Smooth muscle cell (in vitro differentiated cells): ENCODE data around the gene OPN1MW2. TPM values are rescaled to one million over a fixed set of nuclear protein-coding genes. Genes with fewer than 3 reads are reported as not detected.
"Not testable (repeated sequence)": the region's sequence is repeated elsewhere in the genome, so short reads cannot be mapped to it uniquely, and the experiment has no call there.

Experiments
- DNase-seq: peaks from one replicate; lab custom pipeline; 2025; ENCODE audit not compliant: unreplicated experiment; lab: John Stamatoyannopoulos, UW
- H2AFZ ChIP-seq: fragments of 200-600 bp; sonication (generic); 2 replicates; pipeline ENCODE4 v1.6.0; 2016; ENCODE audit warnings: antibody characterized with exemption, low read depth, mild to moderate bottlenecking
- H3F3A ChIP-seq: fragments of 200-600 bp; sonication (generic); 2 replicates; pipeline ENCODE4 v1.6.0; 2017; ENCODE audit warnings: antibody characterized with exemption, low read depth
- H3K27ac ChIP-seq: fragments of 200-600 bp; sonication (generic); 2 replicates; pipeline ENCODE4 v1.5.1; 2016; ENCODE audit warnings: low read depth, mild to moderate bottlenecking
- H3K27me3 ChIP-seq: fragments of 200-600 bp; sonication (generic); 2 replicates; pipeline ENCODE4 v1.6.1; 2016; ENCODE audit warnings: low read depth, mild to moderate bottlenecking
- H3K36me3 ChIP-seq: fragments of 200-600 bp; sonication (generic); 2 replicates; pipeline ENCODE4 v1.5.1; 2016; ENCODE audit warnings: low read depth
- H3K4me1 ChIP-seq: fragments of 200-600 bp; sonication (generic); 2 replicates; pipeline ENCODE4 v1.5.1; 2016; ENCODE audit warnings: low read depth
- H3K4me2 ChIP-seq: fragments of 200-600 bp; sonication (generic); 2 replicates; pipeline ENCODE4 v1.6.0; 2016; ENCODE audit warnings: mild to moderate bottlenecking
- H3K4me3 ChIP-seq: fragments of 200-600 bp; sonication (generic); 2 replicates; pipeline ENCODE4 v1.5.1; 2016; ENCODE audit warnings: mild to moderate bottlenecking
- H3K79me2 ChIP-seq: fragments of 200-600 bp; sonication (generic); 2 replicates; pipeline ENCODE4 v1.6.0; 2016; ENCODE audit warnings: low read depth, mild to moderate bottlenecking
- H3K9ac ChIP-seq: fragments of 200-600 bp; sonication (generic); 2 replicates; pipeline ENCODE4 v1.6.0; 2016; ENCODE audit warnings: low read depth
- H3K9me3 ChIP-seq: fragments of 200-600 bp; sonication (generic); replicated peaks from 2 replicates; pipeline ENCODE4 v1.5.1; 2016; ENCODE audit warnings: low read depth
- H4K20me1 ChIP-seq: fragments of 200-600 bp; sonication (generic); 2 replicates; pipeline ENCODE4 v1.6.0; 2016; ENCODE audit warnings: low read depth
- WGBS: methylation state at CpG from one replicate; pipeline ENCODE4 v1.1.7; 2016; ENCODE audit warnings: low lambda C conversion rate; 5-methylcytosine and 5-hydroxymethylcytosine counted together
- polyA plus RNA-seq: library from polyadenylated mRNA; unstranded; fragments of >200 nt; fragmentation: Nextera tagmentation; extraction: Ambion mirVana; gene quantifications from 2 replicates; pipeline ENCODE4 v1.2.1, GENCODE V29; 2016
- total RNA-seq: library from RNA; depleted of rRNA; stranded (reverse); fragments of >200 nt; gene quantifications from 2 replicates; pipeline ENCODE4 v1.2.3, GENCODE V29; 2014

Gene OPN1MW2
- total RNA-seq (not detected in 2 replicates), polyA plus RNA-seq (not detected in 2 replicates)

GRCh38 chrX:154219456-154219855 lies at the start of gene OPN1MW2:
Gene OPN1MW2 (plus strand): TSS chrX:154219756. CDS start chrX:154219816, 60 bp downstream.
- DNase-seq, H2AFZ ChIP-seq: not testable (repeated sequence)

GRCh38 chrX:154172535-154172943 lies 47.0 kb upstream of the OPN1MW2 start:
- not testable (repeated sequence) for H3K9ac ChIP-seq, H3F3A ChIP-seq, H3K4me1 ChIP-seq, H3K79me2 ChIP-seq, H3K27ac ChIP-seq, H3K9me3 ChIP-seq, H3K4me2 ChIP-seq, H2AFZ ChIP-seq, H3K36me3 ChIP-seq, DNase-seq, H4K20me1 ChIP-seq, H3K4me3 ChIP-seq, H3K27me3 ChIP-seq
- no CpG with 5 or more reads among the region's 11 CpGs for WGBS

More at GRCh38 chrX:154219456-154219855, at the start of gene OPN1MW2:
- H3K4me2 ChIP-seq, H3K9ac ChIP-seq, H3K27me3 ChIP-seq, H3F3A ChIP-seq, H3K9me3 ChIP-seq, H4K20me1 ChIP-seq, H3K4me3 ChIP-seq, H3K79me2 ChIP-seq, H3K4me1 ChIP-seq, H3K27ac ChIP-seq, H3K36me3 ChIP-seq: not testable (repeated sequence)
- WGBS: no CpG with 5 or more reads among the region's 16 CpGs

GRCh38 chrX:154174356-154174755 lies 45.2 kb upstream of the OPN1MW2 start:
- not testable (repeated sequence) for H3F3A ChIP-seq, H4K20me1 ChIP-seq, H3K27me3 ChIP-seq, H3K4me1 ChIP-seq, DNase-seq, H3K79me2 ChIP-seq, H3K9ac ChIP-seq, H3K9me3 ChIP-seq, H2AFZ ChIP-seq, H3K27ac ChIP-seq, H3K4me2 ChIP-seq, H3K4me3 ChIP-seq, H3K36me3 ChIP-seq
- WGBS: no CpG with 5 or more reads among the region's 10 CpGs

GRCh38 chrX:154182296-154182695 lies 37.3 kb upstream of the OPN1MW2 start, which contains the start of gene OPN1MW:
Gene OPN1MW (plus strand): TSS chrX:154182596. CDS start chrX:154182678, 82 bp downstream.
- H3K9me3 ChIP-seq, H3K4me3 ChIP-seq, H3K27me3 ChIP-seq, H3K79me2 ChIP-seq, H3K27ac ChIP-seq, H2AFZ ChIP-seq, H3K9ac ChIP-seq, H3K4me1 ChIP-seq, H3F3A ChIP-seq, H4K20me1 ChIP-seq, DNase-seq, H3K4me2 ChIP-seq, H3K36me3 ChIP-seq: not testable (repeated sequence)
- WGBS: no CpG with 5 or more reads among the region's 14 CpGs

- not testable (repeated sequence) for H3K4me3 ChIP-seq, DNase-seq, H3K36me3 ChIP-seq, H2AFZ ChIP-seq, H3K27me3 ChIP-seq, H3K79me2 ChIP-seq, H3K27ac ChIP-seq, H3K9me3 ChIP-seq, H3K4me2 ChIP-seq, H3F3A ChIP-seq, H3K4me1 ChIP-seq, H3K9ac ChIP-seq, H4K20me1 ChIP-seq
- WGBS: no CpG with 5 or more reads among the region's 8 CpGs
Measured at GRCh38 chrX:154183794-154184193, 35.8 kb upstream of the OPN1MW2 start.

GRCh38 chrX:154192846-154193245 lies 26.7 kb upstream of the OPN1MW2 start:
- not testable (repeated sequence) for H3K4me2 ChIP-seq, H3K36me3 ChIP-seq, DNase-seq, H2AFZ ChIP-seq, H3K27me3 ChIP-seq, H3K79me2 ChIP-seq, H4K20me1 ChIP-seq, H3K4me1 ChIP-seq, H3K27ac ChIP-seq, H3F3A ChIP-seq, H3K4me3 ChIP-seq, H3K9ac ChIP-seq, H3K9me3 ChIP-seq
- no CpG with 5 or more reads among the region's 8 CpGs for WGBS

- not testable (repeated sequence) for H2AFZ ChIP-seq, H3K27me3 ChIP-seq, H3K36me3 ChIP-seq, H3K9me3 ChIP-seq, H3K4me1 ChIP-seq, H4K20me1 ChIP-seq, H3K4me3 ChIP-seq, DNase-seq, H3K79me2 ChIP-seq, H3F3A ChIP-seq, H3K4me2 ChIP-seq, H3K27ac ChIP-seq, H3K9ac ChIP-seq
- no CpG with 5 or more reads among the region's 2 CpGs for WGBS
Measured at GRCh38 chrX:154194316-154194715, 25.2 kb upstream of the OPN1MW2 start.

GRCh38 chrX:154196466-154196865 lies 23.1 kb upstream of the OPN1MW2 start:
- H3K4me3 ChIP-seq, H3F3A ChIP-seq, H3K9me3 ChIP-seq, H3K79me2 ChIP-seq, H3K4me1 ChIP-seq, H3K9ac ChIP-seq, H2AFZ ChIP-seq, H3K4me2 ChIP-seq, H3K27me3 ChIP-seq, H4K20me1 ChIP-seq, H3K27ac ChIP-seq, H3K36me3 ChIP-seq, DNase-seq: not testable (repeated sequence)
- WGBS: no CpG with 5 or more reads among the region's 15 CpGs
